Sigmoid colon (tissue), 7 donors: Measurements from ENCODE around the gene LINGO1. TPM values are rescaled to one million over a fixed set of nuclear protein-coding genes. Genes with fewer than 3 reads are reported as not detected.

Experiments used
- DNase-seq: peaks from one replicate; pipeline ENCODE4 v3.0.0-alpha.2; 2019
- H3K27ac ChIP-seq, 4 donors: fragments of 200-600 bp; sonication (generic); one replicate each; pipeline ENCODE4 v1.5.1; 2016 to 2019; ENCODE audit warnings: mild to moderate bottlenecking in 1 of 4
- H3K27me3 ChIP-seq, 3 donors: fragments of 200-600 bp; sonication (generic); one replicate each; pipeline ENCODE4 v1.5.1; 2019; ENCODE audit warnings: mild to moderate bottlenecking in 1 of 3
- H3K36me3 ChIP-seq, 4 donors: fragments of 200-600 bp; sonication (generic); one replicate each; pipeline ENCODE4 v1.5.1; 2016 to 2019
- H3K4me1 ChIP-seq, 4 donors: fragments of 200-600 bp; sonication (generic); one replicate each; pipeline ENCODE4 v1.5.1; 2017 to 2019
- H3K4me3 ChIP-seq, 4 donors: fragments of 200-600 bp; sonication (generic); one replicate each; pipeline ENCODE4 v1.5.1; 2017 to 2019; ENCODE audit warnings: mild to moderate bottlenecking in 2 of 4, moderate library complexity in 1 of 4
- H3K9me3 ChIP-seq, 4 donors: fragments of 200-600 bp in 3 of 4; sonication (generic) in 3 of 4; one replicate each; pipeline versions ENCODE4 v1.5.1 to v1.6.1; 2013 to 2019
- EP300 ChIP-seq, 4 donors: sonication (generic); formaldehyde crosslinking; IDR thresholded peaks; one replicate each; pipeline ENCODE4 v1.6.1; 2017; ENCODE audit warnings: antibody characterized with exemption in 4 of 4
- POLR2A ChIP-seq, 2 donors: fragments of 450-650 bp; IDR thresholded peaks; one replicate each; pipeline ENCODE4 v1.6.1; 2016; ENCODE audit warnings: antibody characterized with exemption in 2 of 2, mild to moderate bottlenecking in 2 of 2, moderate library complexity in 2 of 2
- POLR2AphosphoS5 ChIP-seq, 4 donors: sonication (generic); formaldehyde crosslinking; IDR thresholded peaks; one replicate each; pipeline ENCODE4 v1.6.1; 2017; ENCODE audit warnings: antibody characterized with exemption in 4 of 4
- WGBS, 2 donors: extraction: QIAGEN DNeasy Blood & Tissue Kit; methylation state at CpG; one replicate each; pipeline ENCODE4 v1.1.7; 2013; 5-methylcytosine and 5-hydroxymethylcytosine counted together
- intact Hi-C: fragments of 100-400 bp; cut with DNase I; formaldehyde crosslinking; loops from one replicate; pipeline ENCODE4 v1.15.1; 2023
- polyA plus RNA-seq, 3 donors: library from polyadenylated mRNA; stranded (reverse); fragments of 200-250 nt; gene quantifications; one replicate each; pipeline ENCODE4 v1.2.3, GENCODE V29; 2013
- total RNA-seq, 4 donors: library from RNA; depleted of rRNA; stranded (reverse); fragments of >200 nt; gene quantifications; one replicate each; pipeline ENCODE4 v1.1.0, GENCODE V29; 2016
- TF ChIP-seq, protein P1 (sequence below), 4 experiments: fragments of 450-650 bp in 3 of 4; fragments of 200-600 bp in 1 of 4; IDR thresholded peaks; one replicate each; pipeline ENCODE4 v1.5.1; 2016 to 2019; ENCODE audit warnings: antibody characterized with exemption in 4 of 4, mild to moderate bottlenecking in 3 of 4, moderate library complexity in 2 of 4
- donor health status: healthy with polysubstance abuse.
- donor health status: Bipolar disorder and iron deficiency.
- donor health status: healthy.

Gene LINGO1
- total and polyA plus RNA-seq, 7 donors: under 0.01 to 3.9 (median 0.68) TPM

- no peaks in the 10 kb centered on the region for H3K9me3 ChIP-seq
- no peaks in the 10 kb centered on the region for H3K4me1 ChIP-seq
- H3K27ac ChIP-seq: no peak overlapping the region
- H3K27me3 ChIP-seq: peaks cover 0 to 42% (median 0%) of the 10 kb centered on the region in 3 donors
- TF ChIP-seq EP300 (IDR thresholded peaks at IDR 0.05) (no peak), POLR2AphosphoS5 (IDR thresholded peaks at IDR 0.05) (no peak), POLR2A (IDR thresholded peaks at IDR 0.05) (no peak)
- TF ChIP-seq, protein P1, sequence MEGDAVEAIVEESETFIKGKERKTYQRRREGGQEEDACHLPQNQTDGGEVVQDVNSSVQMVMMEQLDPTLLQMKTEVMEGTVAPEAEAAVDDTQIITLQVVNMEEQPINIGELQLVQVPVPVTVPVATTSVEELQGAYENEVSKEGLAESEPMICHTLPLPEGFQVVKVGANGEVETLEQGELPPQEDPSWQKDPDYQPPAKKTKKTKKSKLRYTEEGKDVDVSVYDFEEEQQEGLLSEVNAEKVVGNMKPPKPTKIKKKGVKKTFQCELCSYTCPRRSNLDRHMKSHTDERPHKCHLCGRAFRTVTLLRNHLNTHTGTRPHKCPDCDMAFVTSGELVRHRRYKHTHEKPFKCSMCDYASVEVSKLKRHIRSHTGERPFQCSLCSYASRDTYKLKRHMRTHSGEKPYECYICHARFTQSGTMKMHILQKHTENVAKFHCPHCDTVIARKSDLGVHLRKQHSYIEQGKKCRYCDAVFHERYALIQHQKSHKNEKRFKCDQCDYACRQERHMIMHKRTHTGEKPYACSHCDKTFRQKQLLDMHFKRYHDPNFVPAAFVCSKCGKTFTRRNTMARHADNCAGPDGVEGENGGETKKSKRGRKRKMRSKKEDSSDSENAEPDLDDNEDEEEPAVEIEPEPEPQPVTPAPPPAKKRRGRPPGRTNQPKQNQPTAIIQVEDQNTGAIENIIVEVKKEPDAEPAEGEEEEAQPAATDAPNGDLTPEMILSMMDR (IDR thresholded peaks at IDR 0.05): no peak
- intact Hi-C loops: no loop called here
- no peaks in the 10 kb centered on the region for H3K36me3 ChIP-seq
- H3K4me3 ChIP-seq: no peak overlapping the region
- no peak for DNase-seq
- 88 to 90% methylated on average over 5 of the region's 5 CpGs for WGBS, 2 donors
These were observed 31.7 kb upstream of the LINGO1 start for GRCh38 chr15:77664428-77664827.

DNA sequence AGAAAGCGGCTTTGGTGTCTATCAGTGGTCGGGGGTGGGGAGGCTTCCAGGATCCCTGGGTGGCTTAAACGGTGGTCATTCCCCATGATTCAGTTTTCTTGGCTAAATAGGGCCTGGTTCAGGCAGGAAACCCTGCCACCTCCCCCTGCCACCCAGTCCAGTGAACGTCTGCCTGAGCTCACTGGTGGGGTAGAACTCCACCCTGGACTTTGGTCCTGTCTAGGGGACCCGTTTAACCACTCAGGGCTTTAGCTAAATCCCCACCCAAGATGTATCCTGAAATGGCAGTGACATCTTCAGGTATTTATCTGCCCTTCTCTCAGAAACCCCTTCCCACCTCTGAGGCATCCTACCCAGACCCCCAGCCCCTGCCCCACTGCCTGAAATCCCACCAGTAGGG, 30.5 kb upstream of the LINGO1 start:
- peaks cover 0 to 39% (median 0%) of the 10 kb centered on the region in 3 donors for H3K27me3 ChIP-seq
- no peak for DNase-seq
- H3K4me1 ChIP-seq: no peaks in the 10 kb centered on the region
- H3K27ac ChIP-seq: no peak overlapping the region
- no peak overlapping the region for H3K4me3 ChIP-seq
- no peaks in the 10 kb centered on the region for H3K36me3 ChIP-seq
- H3K9me3 ChIP-seq: no peaks in the 10 kb centered on the region
- WGBS, 2 donors: 41 to 66% methylated on average over 5 of the region's 5 CpGs
- intact Hi-C loops: no loop called here
- TF ChIP-seq, protein P1 (IDR thresholded peaks at IDR 0.05): no peak
- TF ChIP-seq EP300 (IDR thresholded peaks at IDR 0.05) (no peak), POLR2AphosphoS5 (IDR thresholded peaks at IDR 0.05) (no peak), POLR2A (IDR thresholded peaks at IDR 0.05) (no peak)

- WGBS, 2 donors: 37 to 53% methylated on average over 12 of the region's 12 CpGs
- intact Hi-C loops: no loop called here
- TF ChIP-seq POLR2AphosphoS5 (IDR thresholded peaks at IDR 0.05): no peak
- H3K36me3 ChIP-seq: no peaks in the 10 kb centered on the region
- H3K27me3 ChIP-seq: peaks cover 0 to 51% (median 11%) of the 10 kb centered on the region in 3 donors
- no peak for DNase-seq
- H3K9me3 ChIP-seq: no peaks in the 10 kb centered on the region
- H3K27ac ChIP-seq: no peak overlapping the region
- H3K4me3 ChIP-seq: no peak overlapping the region
- H3K4me1 ChIP-seq: no peaks in the 10 kb centered on the region
These were observed 26.9 kb upstream of the LINGO1 start for GRCh38 chr15:77659350-77660321.

- Histone ChIP-seq H3K27ac (no peak overlapping the region), H3K4me3 (no peak overlapping the region), H3K36me3 (no peaks in the 10 kb centered on the region), H3K9me3 (peaks cover 0 to 7% (median 0%) of the 10 kb centered on the region in 4 donors), H3K4me1 (no peaks in the 10 kb centered on the region), H3K27me3 (peaks cover 0 to 60% (median 11%) of the 10 kb centered on the region in 3 donors)
- TF ChIP-seq, protein P1 (IDR thresholded peaks at IDR 0.05): no peak
- TF ChIP-seq POLR2AphosphoS5 (IDR thresholded peaks at IDR 0.05) (no peak), POLR2A (IDR thresholded peaks at IDR 0.05) (no peak), EP300 (IDR thresholded peaks at IDR 0.05) (no peak)
- intact Hi-C loops: no loop called here
- DNase-seq: no peak
- WGBS, 2 donors: 89% methylated on average over 6 of the region's 6 CpGs
These were observed 25.6 kb upstream of the LINGO1 start for GRCh38 chr15:77658304-77658703.

DNA sequence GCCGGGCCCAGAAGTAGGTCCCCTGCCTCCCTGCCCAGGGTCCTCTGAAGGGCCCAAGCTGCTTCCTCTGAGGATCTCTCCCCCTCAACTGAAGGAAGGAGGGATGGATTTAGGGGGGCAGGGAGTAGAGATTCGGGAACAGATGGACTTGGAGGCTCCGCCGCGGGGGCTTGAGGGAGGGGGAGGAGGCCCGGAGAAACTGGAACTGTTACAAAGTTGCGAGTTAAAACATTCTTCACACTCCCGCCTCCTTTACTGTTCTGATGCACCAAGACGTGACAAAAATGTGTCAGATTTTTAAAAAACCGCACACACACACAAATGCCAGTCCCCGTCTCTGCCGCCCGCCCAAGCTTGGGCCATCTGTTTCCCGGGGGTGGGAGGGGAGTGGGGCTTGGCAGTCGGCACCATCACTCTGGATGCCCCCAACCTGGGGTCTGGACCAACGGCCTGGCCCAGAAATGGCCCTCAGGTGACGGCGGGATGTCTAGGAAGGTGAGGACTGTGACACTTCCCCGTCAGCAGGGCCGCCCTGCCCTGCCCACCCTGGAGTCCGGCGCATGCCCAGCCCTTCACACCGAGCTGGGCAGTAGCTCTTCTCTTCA, 25.0 kb upstream of the LINGO1 start:
- H3K4me1 ChIP-seq: no peaks in the 10 kb centered on the region
- TF ChIP-seq POLR2A (IDR thresholded peaks at IDR 0.05) (no peak), POLR2AphosphoS5 (IDR thresholded peaks at IDR 0.05) (no peak), EP300 (IDR thresholded peaks at IDR 0.05) (no peak)
- TF ChIP-seq, protein P1 (IDR thresholded peaks at IDR 0.05): no peak
- intact Hi-C loops: no loop called here
- H3K4me3 ChIP-seq: no peak overlapping the region
- peaks cover 0 to 60% (median 11%) of the 10 kb centered on the region in 3 donors for H3K27me3 ChIP-seq
- peaks cover 0 to 7% (median 0%) of the 10 kb centered on the region in 4 donors for H3K9me3 ChIP-seq
- WGBS, 2 donors: 75 to 86% methylated on average over 23 of the region's 23 CpGs
- DNase-seq: no peak
- H3K36me3 ChIP-seq: no peaks in the 10 kb centered on the region
- no peak overlapping the region for H3K27ac ChIP-seq
